ENCODE data around the gene LACTBL1.
A peak's percentile ranks its signal among the peaks of the same experiment; 100 is the strongest.
"Not testable (repeated sequence)": the region's sequence is repeated elsewhere in the genome, so short reads cannot be mapped to it uniquely, and the experiment has no call there.

LACTBL1 gene

GRCh38 chr1:22972760-22973159 is at the start of gene LACTBL1:
Gene LACTBL1, minus strand, starts transcription at chr1:22972866. Its CDS starts 550 bp downstream, at chr1:22972316.
- no peak for FAIRE-seq

DNA sequence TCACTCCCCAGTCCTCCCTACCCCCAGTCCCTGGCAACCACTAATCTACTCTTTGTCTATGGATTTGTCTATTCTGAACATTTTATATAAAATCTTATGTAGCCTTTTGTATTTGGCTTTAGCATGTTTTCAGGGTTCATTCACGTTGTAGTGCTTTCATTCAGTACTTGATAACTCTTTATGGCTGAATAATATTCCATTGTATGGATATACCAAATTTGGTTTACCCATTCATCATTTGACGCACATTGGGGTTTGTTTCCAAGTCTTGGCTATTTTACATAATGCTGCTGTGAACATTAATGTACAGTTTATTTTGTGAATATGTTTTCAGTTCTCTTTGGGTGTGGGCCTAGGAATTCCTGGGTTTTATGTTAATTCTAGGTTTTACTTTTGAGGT is 49.2 kb upstream of the LACTBL1 start:
- FAIRE-seq: no peak

GRCh38 chr1:23020706-23021405 is 48.2 kb upstream of the LACTBL1 start:
- no peak for FAIRE-seq

- no peak for FAIRE-seq
Measured at GRCh38 chr1:23019863-23020625, 47.4 kb upstream of the LACTBL1 start.

GRCh38 chr1:23019094-23019862 is 46.6 kb upstream of the LACTBL1 start, which contains the start of gene KDM1A:
Gene KDM1A, plus strand, starts transcription at chr1:23019468. Its CDS starts 129 bp downstream, at chr1:23019597.
- FAIRE-seq: peak; percentile 83

GRCh38 chr1:23018661-23019093 is 46.0 kb upstream of the LACTBL1 start:
- no peak for FAIRE-seq

- FAIRE-seq: no peak
Measured at GRCh38 chr1:23013657-23014056, 41.0 kb upstream of the LACTBL1 start.

- FAIRE-seq: not testable (repeated sequence)
Measured at GRCh38 chr1:23010025-23010424, 37.4 kb upstream of the LACTBL1 start.

GRCh38 chr1:23008901-23009300 is 36.2 kb upstream of the LACTBL1 start:
- FAIRE-seq: no peak

DNA sequence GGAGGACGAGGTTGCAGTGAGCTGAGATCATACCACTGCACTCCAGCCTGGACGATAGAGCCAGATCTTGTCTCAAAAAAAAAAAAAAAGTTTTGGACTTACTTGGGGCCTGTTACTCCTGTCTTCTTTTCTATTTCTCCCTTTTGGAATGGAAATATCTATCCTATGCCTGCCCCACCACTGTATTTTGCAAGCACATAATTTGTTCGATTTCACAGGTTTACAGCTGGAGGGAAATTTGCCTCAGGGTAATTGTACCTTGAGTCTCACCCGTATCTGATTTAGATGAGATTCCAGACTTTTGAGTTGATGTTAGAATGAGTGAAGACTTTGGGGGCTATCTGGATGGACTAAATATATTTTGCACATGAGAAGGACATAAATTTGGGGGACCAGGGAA is 34.4 kb upstream of the LACTBL1 start:
- FAIRE-seq: no peak

GRCh38 chr1:23004769-23005168 is 32.1 kb upstream of the LACTBL1 start:
- FAIRE-seq: not testable (repeated sequence)

DNA sequence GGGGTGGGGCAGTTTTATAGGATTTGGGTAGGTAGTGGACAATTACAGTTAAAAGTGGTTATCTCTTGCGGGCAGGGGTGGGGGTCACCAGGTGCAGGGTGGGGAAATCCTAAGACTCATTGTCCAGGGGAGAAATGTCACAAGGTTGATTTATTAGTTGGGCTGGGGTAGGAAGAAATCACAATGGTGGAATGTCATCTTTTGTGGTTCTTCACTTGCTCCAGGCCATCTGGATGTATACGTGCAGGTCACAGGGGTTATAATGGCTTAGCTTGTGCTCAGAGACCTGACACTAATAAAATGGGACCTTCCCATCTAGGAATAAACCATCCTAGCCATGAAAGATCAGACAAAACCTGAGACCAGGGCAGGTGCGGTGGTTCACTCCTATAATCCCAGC is 31.4 kb upstream of the LACTBL1 start:
- FAIRE-seq: no peak

GRCh38 chr1:23002218-23002617 is 29.6 kb upstream of the LACTBL1 start:
- FAIRE-seq: not testable (repeated sequence)

DNA sequence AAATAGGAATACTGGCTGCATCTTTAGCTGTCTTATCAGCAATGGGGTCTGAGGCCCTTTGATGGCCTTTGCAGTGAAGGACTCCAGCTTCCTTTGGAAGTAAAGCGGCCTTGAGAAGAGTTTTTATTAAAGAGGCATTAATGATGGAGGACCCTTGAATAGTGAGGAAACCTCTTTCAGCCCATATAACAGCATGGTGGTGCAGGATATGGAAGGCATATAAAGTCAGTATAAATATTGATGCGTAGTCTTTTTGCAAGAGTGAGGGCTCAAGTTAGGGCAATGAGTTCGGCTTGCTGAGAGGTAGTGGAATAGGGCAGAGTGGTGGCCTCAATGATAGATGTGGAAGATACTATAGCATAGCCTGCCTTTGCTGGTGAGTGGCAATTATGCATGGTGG is 27.5 kb upstream of the LACTBL1 start:
- FAIRE-seq: not testable (repeated sequence)

DNA sequence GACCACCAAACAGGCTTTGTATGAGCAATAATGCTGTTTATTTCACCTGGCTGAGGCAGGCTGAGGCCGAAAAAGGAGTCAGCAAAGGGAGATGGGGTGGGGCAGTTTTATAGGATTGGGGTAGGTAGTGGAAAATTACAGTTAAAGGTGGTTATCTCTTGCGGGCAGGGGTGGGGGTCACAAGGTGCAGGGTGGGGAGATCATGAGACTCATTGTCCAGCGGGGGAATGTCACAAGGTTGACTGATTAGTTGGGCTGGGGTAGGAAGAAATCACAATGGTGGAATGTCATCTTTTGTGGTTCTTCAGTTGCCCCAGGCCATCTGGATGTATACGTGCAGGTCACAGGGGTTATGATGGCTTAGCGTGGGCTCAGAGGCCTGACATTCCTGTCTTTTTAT is 24.9 kb upstream of the LACTBL1 start:
- FAIRE-seq: not testable (repeated sequence)

GRCh38 chr1:22995774-22996173 is 23.1 kb upstream of the LACTBL1 start:
- FAIRE-seq: no peak

- not testable (repeated sequence) for FAIRE-seq
Measured at GRCh38 chr1:22993220-22993795, 20.6 kb upstream of the LACTBL1 start.

GRCh38 chr1:22992384-22992783 is 19.7 kb upstream of the LACTBL1 start:
- peak; percentile 40 for FAIRE-seq

DNA sequence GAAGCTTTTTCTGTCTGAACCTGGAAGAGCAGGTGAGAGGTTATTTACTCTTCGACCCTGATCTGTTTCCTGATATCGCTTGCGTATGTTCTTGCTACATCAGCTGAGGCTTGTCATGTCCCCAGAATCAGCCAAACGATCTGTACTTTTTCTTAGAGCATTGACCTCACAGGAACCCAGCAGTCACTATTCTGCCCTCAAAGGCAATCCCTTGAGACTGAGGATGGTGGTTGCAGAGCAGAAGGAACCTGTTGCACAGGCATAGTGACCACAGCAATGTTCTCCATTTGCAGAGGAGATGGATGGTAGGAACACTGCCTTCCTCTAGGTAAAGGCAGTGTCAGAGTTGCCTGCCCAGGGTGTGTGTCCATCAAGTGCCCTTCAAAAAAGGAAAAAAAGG is 11.3 kb upstream of the LACTBL1 start:
- no peak for FAIRE-seq

DNA sequence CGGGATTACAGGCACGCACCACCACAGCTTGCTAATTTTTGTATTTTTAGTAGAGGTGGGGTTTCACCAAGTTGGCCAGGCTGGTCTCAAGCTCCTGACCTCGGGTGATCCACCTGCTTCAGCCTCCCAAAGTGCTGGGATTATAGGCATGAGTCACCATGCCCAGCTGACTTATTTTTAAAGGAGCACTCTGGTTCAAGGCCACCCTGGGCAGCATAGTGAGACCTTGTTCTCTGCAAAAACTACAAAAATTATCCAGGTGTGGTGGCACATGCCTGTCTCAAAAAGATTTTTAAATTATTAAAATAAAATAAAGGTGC is 7.8 kb upstream of the LACTBL1 start:
- not testable (repeated sequence) for FAIRE-seq

GRCh38 chr1:22978299-22978698 is 5.6 kb upstream of the LACTBL1 start:
- FAIRE-seq: no peak

DNA sequence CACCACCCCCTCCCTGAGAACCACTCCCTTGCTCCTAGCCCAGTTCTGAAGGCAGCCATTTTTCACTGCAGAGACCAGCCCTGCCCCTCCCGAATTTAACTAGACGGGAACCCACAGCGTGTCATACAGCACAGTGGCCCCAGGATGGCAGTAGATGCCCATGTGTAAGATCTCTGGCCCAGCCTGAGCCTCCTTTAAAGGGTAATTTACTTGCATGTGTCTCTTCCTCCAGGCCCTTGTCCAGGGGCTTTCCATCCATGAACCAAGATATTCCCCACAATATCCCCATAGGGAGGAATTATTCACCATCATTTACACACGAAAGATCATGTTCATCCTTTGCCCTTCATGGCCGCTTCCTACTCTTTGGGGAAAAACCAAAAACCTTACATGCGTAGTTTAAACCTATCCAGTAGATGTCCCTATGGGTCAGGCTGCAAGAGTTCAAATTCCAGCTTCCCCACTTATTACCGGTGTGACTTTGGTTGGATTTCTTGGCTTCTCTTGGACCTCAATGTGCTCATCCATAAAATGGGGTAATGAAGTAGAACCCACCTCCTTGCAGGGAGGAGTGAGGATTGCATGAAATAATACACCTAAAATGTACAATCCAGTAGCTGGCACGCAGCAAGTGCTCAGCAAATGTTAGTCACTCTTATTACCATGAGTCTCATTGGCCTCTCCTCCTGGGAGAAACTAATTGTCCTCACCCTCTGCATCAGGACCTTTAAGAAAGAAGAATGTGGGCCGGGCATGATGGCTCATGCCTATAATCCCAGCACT is 4.0 kb upstream of the LACTBL1 start:
- peak; percentile 79 for FAIRE-seq
